GM23338 (cell line): Measurements from ENCODE around the gene CDKN2D. TPM values are rescaled to one million over a fixed set of nuclear protein-coding genes. Genes with fewer than 3 reads are reported as not detected.

Experiments
- ATAC-seq: fragments of 200-7000 bp; cut with Tn5 transposase; 3 replicates; pipeline ENCODE4 v1.9.1; 2020
- DNase-seq: peaks from one replicate; pipeline ENCODE4 v3.0.0-alpha.2; 2015; ENCODE audit warnings: low spot score
- H2AFZ ChIP-seq: fragments of 200-600 bp; sonication (generic); 2 replicates; pipeline ENCODE4 v1.8.0; 2016; ENCODE audit warnings: antibody characterized with exemption, mild to moderate bottlenecking, moderate library complexity
- H3F3A ChIP-seq: fragments of 200-600 bp; sonication (generic); replicated peaks from 2 replicates; pipeline ENCODE4 v1.8.0; 2017; ENCODE audit warnings: antibody characterized with exemption, mixed run types, low read depth
- H3K27ac ChIP-seq: fragments of 200-600 bp; sonication (generic); 2 replicates; pipeline ENCODE4 v1.6.1; 2016; ENCODE audit warnings: low read depth
- H3K27me3 ChIP-seq: fragments of 200-600 bp; sonication (generic); 2 replicates; pipeline ENCODE4 v1.8.0; 2016; ENCODE audit warnings: mild to moderate bottlenecking, mixed run types, moderate library complexity; ENCODE audit not compliant: insufficient read depth
- H3K36me3 ChIP-seq: fragments of 200-600 bp; sonication (generic); 2 replicates; pipeline ENCODE4 v1.8.0; 2016; ENCODE audit warnings: mild to moderate bottlenecking; ENCODE audit not compliant: insufficient read depth
- H3K4me1 ChIP-seq: fragments of 200-600 bp; sonication (generic); 2 replicates; pipeline ENCODE4 v1.8.0; 2016; ENCODE audit warnings: mild to moderate bottlenecking, moderate library complexity; ENCODE audit not compliant: insufficient read depth
- H3K4me2 ChIP-seq: fragments of 200-600 bp; sonication (generic); 2 replicates; pipeline ENCODE4 v1.7.1; 2017; ENCODE audit warnings: mixed run types
- H3K4me3 ChIP-seq: fragments of 200-600 bp; sonication (generic); 2 replicates; pipeline ENCODE4 v1.6.1; 2016; ENCODE audit warnings: mixed run types
- H3K79me2 ChIP-seq: fragments of 200-600 bp; sonication (generic); replicated peaks from 2 replicates; pipeline ENCODE4 v1.8.0; 2017; ENCODE audit warnings: mild to moderate bottlenecking; ENCODE audit not compliant: insufficient read depth
- H3K9me2 ChIP-seq: fragments of 200-600 bp; sonication (generic); 2 replicates; pipeline ENCODE4 v1.8.0; 2017; ENCODE audit not compliant: insufficient read depth
- H4K20me1 ChIP-seq: fragments of 200-600 bp; sonication (generic); replicated peaks from 2 replicates; pipeline ENCODE4 v1.8.0; 2017; ENCODE audit warnings: mild to moderate bottlenecking; ENCODE audit not compliant: insufficient read depth
- H3K27ac Mint-ChIP-seq: 2 replicates; pipeline ENCODE4 v1.8.0; 2020; ENCODE audit warnings: inconsistent platforms, mild to moderate bottlenecking, moderate library complexity, mixed read lengths
- H3K27me3 Mint-ChIP-seq: 3 replicates; pipeline ENCODE4 v1.8.0; 2022; ENCODE audit warnings: low read depth, mild to moderate bottlenecking, moderate library complexity, mixed read lengths, inconsistent platforms; ENCODE audit not compliant: insufficient read depth, poor library complexity
- H3K36me3 Mint-ChIP-seq: 3 replicates; pipeline ENCODE4 v1.8.0; 2021; ENCODE audit warnings: low read depth, mild to moderate bottlenecking, inconsistent platforms, moderate library complexity, mixed read lengths
- H3K4me1 Mint-ChIP-seq: 3 replicates; pipeline ENCODE4 v1.8.0; 2020; ENCODE audit warnings: mild to moderate bottlenecking, inconsistent platforms, mixed read lengths
- H3K4me3 Mint-ChIP-seq: 3 replicates; pipeline ENCODE4 v1.8.0; 2021; ENCODE audit warnings: moderate library complexity, mild to moderate bottlenecking, inconsistent platforms, mixed read lengths
- H3K9me3 Mint-ChIP-seq: 3 replicates; pipeline ENCODE4 v1.8.0; 2020; ENCODE audit warnings: moderate library complexity, mild to moderate bottlenecking, inconsistent platforms, mixed read lengths
- CREB1 ChIP-seq: fragments of 250-450 bp; sonication (Bioruptor Pico); IDR thresholded peaks from 2 replicates; pipeline ENCODE4 v1.5.0; 2020; ENCODE audit warnings: low read depth, mild to moderate bottlenecking, moderate library complexity
- CTCF ChIP-seq, 2 experiments: fragments of 200-600 bp in 1 of 2; sonication (generic) in 1 of 2; conservative IDR thresholded peaks; 2 replicates each; pipeline versions ENCODE4 v1.5.1 to v1.6.1; 2016 to 2017; ENCODE audit warnings: antibody characterized with exemption in 2 of 2, low read depth in 2 of 2, mild to moderate bottlenecking in 2 of 2, moderate library complexity in 1 of 2
- ETS1 ChIP-seq: IDR thresholded peaks from 2 replicates; pipeline ENCODE4 v1.6.1; 2016; ENCODE audit warnings: antibody characterized with exemption
- EZH2 ChIP-seq: fragments of 200-600 bp; sonication (generic); IDR thresholded peaks from one replicate; pipeline ENCODE4 v1.8.0; 2017; ENCODE audit warnings: antibody characterized with exemption, mild to moderate bottlenecking, low read depth; ENCODE audit not compliant: unreplicated experiment
- JUNB ChIP-seq: IDR thresholded peaks from one replicate; pipeline ENCODE4 v1.6.1; 2016; ENCODE audit warnings: antibody characterized with exemption; ENCODE audit not compliant: unreplicated experiment
- NANOG ChIP-seq: IDR thresholded peaks from 2 replicates; pipeline ENCODE4 v1.6.1; 2016; ENCODE audit warnings: antibody characterized with exemption, borderline replicate concordance
- POLR2AphosphoS5 ChIP-seq: IDR thresholded peaks from 2 replicates; pipeline ENCODE4 v1.6.1; 2016; ENCODE audit warnings: antibody characterized with exemption, low read depth
- STAT1 ChIP-seq: IDR thresholded peaks from one replicate; pipeline ENCODE4 v1.6.1; 2016; ENCODE audit warnings: antibody characterized with exemption; ENCODE audit not compliant: unreplicated experiment
- ZNF114 ChIP-seq: fragments of 250-450 bp; sonication (Bioruptor Pico); IDR thresholded peaks from 2 replicates; pipeline ENCODE4 v1.5.0; 2020; ENCODE audit warnings: mild to moderate bottlenecking, moderate library complexity
- ZNF331 ChIP-seq: fragments of 250-450 bp; sonication (Bioruptor Pico); IDR thresholded peaks from 2 replicates; pipeline ENCODE4 v1.5.0; 2020; ENCODE audit warnings: low read depth, mild to moderate bottlenecking, moderate library complexity
- ZNF462 ChIP-seq: fragments of 250-450 bp; sonication (Bioruptor Pico); IDR thresholded peaks from 2 replicates; pipeline ENCODE4 v1.5.0; 2020; ENCODE audit warnings: mild to moderate bottlenecking, moderate library complexity
- polyA plus RNA-seq: library from polyadenylated mRNA; unstranded; fragments of >200 nt; fragmentation: Nextera tagmentation; extraction: Ambion mirVana; gene quantifications from 2 replicates; pipeline ENCODE4 v1.2.1, GENCODE V29; 2016
- total RNA-seq: library from RNA; depleted of rRNA; stranded (reverse); fragments of >200 nt; shearing (Covaris generic); gene quantifications from 2 replicates; pipeline ENCODE4 v1.2.3, GENCODE V29; 2014

The CDKN2D gene
- total and polyA plus RNA-seq, 2 experiments from 2014 or later = 1.4 to 4.0 TPM

- no peak for TF ChIP-seq EZH2
- no peak for TF ChIP-seq CREB1 (CRISPR knock-in tag)
- no peak for TF ChIP-seq JUNB
- Mint-ChIP-seq H3K4me1 (peaks cover 5% of the 10 kb centered on the region), H3K9me3 (no peaks in the 10 kb centered on the region; the same call in 2 of the 3 replicates), H3K27me3 (peaks cover 3% of the 10 kb centered on the region), H3K4me3 (no peak overlapping the region), H3K27ac (no peak overlapping the region), H3K36me3 (peaks cover 64% of the 10 kb centered on the region)
- H3K36me3 ChIP-seq = peaks cover 18% of the 10 kb centered on the region
- H3F3A ChIP-seq = peaks cover 9% of the 10 kb centered on the region
- DNase-seq = no peak
- no peak overlapping the region for H3K4me3 ChIP-seq
- no peaks in the 10 kb centered on the region for H3K79me2 ChIP-seq
- no peaks in the 10 kb centered on the region for H3K9me2 ChIP-seq
- no peaks in the 10 kb centered on the region for H3K27me3 ChIP-seq
- H3K4me2 ChIP-seq = no peak overlapping the region
- H3K4me1 ChIP-seq = no peaks in the 10 kb centered on the region
- no peak overlapping the region for H2AFZ ChIP-seq
- H3K27ac ChIP-seq = no peak overlapping the region
- no peaks in the 10 kb centered on the region for H4K20me1 ChIP-seq
- no peak for ATAC-seq
These were observed 6.4 kb upstream of the CDKN2D start for GRCh38 chr19:10575011-10575716.

GRCh38 chr19:10574462-10574861, 5.7 kb upstream of the CDKN2D start:
- Histone ChIP-seq H3K4me3 (no peak overlapping the region), H3K36me3 (peaks cover 12% of the 10 kb centered on the region), H2AFZ (no peak overlapping the region), H4K20me1 (no peaks in the 10 kb centered on the region), H3K4me1 (no peaks in the 10 kb centered on the region), H3K79me2 (no peaks in the 10 kb centered on the region), H3K9me2 (no peaks in the 10 kb centered on the region), H3K27me3 (no peaks in the 10 kb centered on the region), H3F3A (peaks cover 15% of the 10 kb centered on the region), H3K4me2 (no peak overlapping the region), H3K27ac (no peak overlapping the region)
- Mint-ChIP-seq H3K36me3 (peaks cover 65% of the 10 kb centered on the region), H3K4me1 (peaks cover 5% of the 10 kb centered on the region), H3K27ac (no peak overlapping the region), H3K4me3 (no peak overlapping the region), H3K9me3 (peaks cover under 1% of the 10 kb centered on the region; the same call in 1 of the 3 replicates), H3K27me3 (peaks cover 3% of the 10 kb centered on the region)
- DNase-seq (no peak), ATAC-seq (no peak)
- no peak for TF ChIP-seq NANOG
- no peak for TF ChIP-seq CREB1 (CRISPR knock-in tag)
- TF ChIP-seq STAT1 = no peak
- no peak for TF ChIP-seq ZNF331
- TF ChIP-seq CTCF (conservative IDR thresholded peaks at IDR 0.05; ENCODE audit: low read depth in 2 of 2) = no peak
- no peak for TF ChIP-seq ZNF462
- no peak for TF ChIP-seq ZNF114 (CRISPR knock-in tag)
- no peak for TF ChIP-seq POLR2AphosphoS5
- TF ChIP-seq ETS1 = no peak
- no peak for TF ChIP-seq JUNB
